IMR-90 (cell line): ENCODE results near the gene RERE.

Experiments used
- MAFK ChIP-seq: IDR thresholded peaks from 2 replicates; pipeline ENCODE4 v1.6.1; 2012; ENCODE audit warnings: low read depth, low read length, improper control_type of control experiment
- RAD21 ChIP-seq: IDR thresholded peaks from 2 replicates; pipeline ENCODE4 v1.6.1; 2012; ENCODE audit warnings: low read length, improper control_type of control experiment
- SMC3 ChIP-seq: fragments of 150-350 bp; IDR thresholded peaks from 2 replicates; pipeline ENCODE4 v1.6.1; 2016; ENCODE audit warnings: low read depth, mild to moderate bottlenecking, antibody characterized with exemption, low read length, moderate library complexity
- TF ChIP-seq, protein P1 (sequence below): conservative IDR thresholded peaks from 2 replicates; pipeline ENCODE4 v1.5.1; 2012; ENCODE audit warnings: mild to moderate bottlenecking, low read depth, low read length, improper control_type of control experiment

DNA sequence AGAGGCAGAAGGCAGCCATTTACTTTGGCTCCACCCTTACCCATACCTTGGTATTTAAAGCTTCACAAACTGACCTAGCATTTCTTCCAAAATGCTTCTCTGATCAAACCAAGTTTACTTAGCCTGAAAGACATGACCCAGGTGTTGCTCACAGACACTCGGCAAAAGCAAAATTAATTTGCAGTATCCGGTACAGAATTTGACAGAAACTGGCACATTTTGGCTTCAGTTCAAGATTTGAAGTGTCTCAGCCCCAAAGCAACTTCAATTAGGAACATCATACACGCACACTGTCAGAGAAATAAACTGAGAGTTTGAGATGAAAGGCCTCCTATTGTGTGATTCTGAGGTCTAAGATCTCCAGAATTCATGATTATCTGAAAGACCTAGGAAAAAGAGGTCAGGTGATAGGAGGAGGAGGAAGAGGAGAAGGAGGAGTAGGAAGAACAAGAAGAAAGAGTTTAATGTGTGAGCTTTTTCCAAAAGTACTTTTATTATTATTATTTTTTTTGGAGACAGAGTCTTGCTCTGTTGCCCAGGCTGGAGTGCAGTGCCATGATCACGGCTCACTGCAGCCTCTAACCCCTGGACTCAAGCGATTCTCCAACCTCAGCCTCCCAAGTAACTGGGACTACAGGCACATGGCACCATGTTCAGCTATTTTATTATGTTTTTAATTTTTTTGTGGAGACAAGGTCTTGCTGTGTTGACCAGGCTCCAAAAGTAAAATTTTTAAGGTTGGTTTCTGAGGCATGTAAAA, 355.9 kb downstream of the RERE start:
- TF ChIP-seq MAFK, result no peak
- TF ChIP-seq RAD21, result no peak
- TF ChIP-seq, protein P1, sequence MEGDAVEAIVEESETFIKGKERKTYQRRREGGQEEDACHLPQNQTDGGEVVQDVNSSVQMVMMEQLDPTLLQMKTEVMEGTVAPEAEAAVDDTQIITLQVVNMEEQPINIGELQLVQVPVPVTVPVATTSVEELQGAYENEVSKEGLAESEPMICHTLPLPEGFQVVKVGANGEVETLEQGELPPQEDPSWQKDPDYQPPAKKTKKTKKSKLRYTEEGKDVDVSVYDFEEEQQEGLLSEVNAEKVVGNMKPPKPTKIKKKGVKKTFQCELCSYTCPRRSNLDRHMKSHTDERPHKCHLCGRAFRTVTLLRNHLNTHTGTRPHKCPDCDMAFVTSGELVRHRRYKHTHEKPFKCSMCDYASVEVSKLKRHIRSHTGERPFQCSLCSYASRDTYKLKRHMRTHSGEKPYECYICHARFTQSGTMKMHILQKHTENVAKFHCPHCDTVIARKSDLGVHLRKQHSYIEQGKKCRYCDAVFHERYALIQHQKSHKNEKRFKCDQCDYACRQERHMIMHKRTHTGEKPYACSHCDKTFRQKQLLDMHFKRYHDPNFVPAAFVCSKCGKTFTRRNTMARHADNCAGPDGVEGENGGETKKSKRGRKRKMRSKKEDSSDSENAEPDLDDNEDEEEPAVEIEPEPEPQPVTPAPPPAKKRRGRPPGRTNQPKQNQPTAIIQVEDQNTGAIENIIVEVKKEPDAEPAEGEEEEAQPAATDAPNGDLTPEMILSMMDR, result no peak
- no peak for TF ChIP-seq SMC3
